Measurements from ENCODE around the gene SAMHD1. TPM values are rescaled to one million over a fixed set of nuclear protein-coding genes. Genes with fewer than 3 reads are reported as not detected.

The SAMHD1 gene
- total RNA-seq, 2 experiments from 2014 or later = 10.6 to 20.8 TPM

- CTCF ChIA-PET (ENCODE audit: unreplicated experiment) = no interaction called here
- no peaks in the 10 kb centered on the region for H3K79me2 ChIP-seq (ENCODE audit: insufficient read depth, low read depth, low read length)
- no peaks in the 10 kb centered on the region for H3K9me2 ChIP-seq (ENCODE audit: insufficient read depth, low read length)
- H3K4me2 ChIP-seq (ENCODE audit: low read length) = no peak overlapping the region
- no peaks in the 10 kb centered on the region for H3K9me3 ChIP-seq (ENCODE audit: low read length)
- intact Hi-C loops (cut with micrococcal nuclease; ENCODE audit: unreplicated experiment) = no loop called here
- POLR2A ChIA-PET = no interaction called here
- no peak overlapping the region for H2AFZ ChIP-seq (ENCODE audit: low read length)
- no peaks in the 10 kb centered on the region for H3K36me3 ChIP-seq (ENCODE audit: insufficient read depth, low read length)
- H3K4me1 ChIP-seq (ENCODE audit: insufficient read depth, low read length, poor library complexity, severe bottlenecking) = no peaks in the 10 kb centered on the region
- H3K27ac ChIP-seq (ENCODE audit: low read depth, low read length, poor library complexity, severe bottlenecking) = no peak overlapping the region
- no TSS peak for BruUV-seq (replicated peaks)
- TF ChIP-seq EZH2phosphoT487 (IDR thresholded peaks at IDR 0.05; ENCODE audit: borderline replicate concordance, low read depth, low read length) = no peak
- TF ChIP-seq CTCF (conservative IDR thresholded peaks at IDR 0.05; ENCODE audit: low read length) = no peak
- no peak for DNase-seq (ENCODE audit: low spot score)
- H4K20me1 ChIP-seq (ENCODE audit: insufficient read depth, low read length) = no peaks in the 10 kb centered on the region
- H3K4me3 ChIP-seq (ENCODE audit: low read depth, low read length, poor library complexity, severe bottlenecking) = no peak overlapping the region
Measured at GRCh38 chr20:36880741-36881250, 70.7 kb downstream of the SAMHD1 start.

- Histone ChIP-seq H3K9me2 (ENCODE audit: insufficient read depth, low read length) (no peaks in the 10 kb centered on the region), H3K4me3 (ENCODE audit: low read depth, low read length, poor library complexity, severe bottlenecking) (no peak overlapping the region), H3K9me3 (ENCODE audit: low read length) (no peaks in the 10 kb centered on the region), H4K20me1 (ENCODE audit: insufficient read depth, low read length) (no peaks in the 10 kb centered on the region), H3K79me2 (ENCODE audit: insufficient read depth, low read depth, low read length) (no peaks in the 10 kb centered on the region), H3K36me3 (ENCODE audit: insufficient read depth, low read length) (no peaks in the 10 kb centered on the region), H2AFZ (ENCODE audit: low read length) (no peak overlapping the region), H3K4me2 (ENCODE audit: low read length) (no peak overlapping the region), H3K4me1 (ENCODE audit: insufficient read depth, low read length, poor library complexity, severe bottlenecking) (no peaks in the 10 kb centered on the region), H3K27ac (ENCODE audit: low read depth, low read length, poor library complexity, severe bottlenecking) (no peak overlapping the region)
- BruUV-seq (replicated peaks) = no TSS peak
- intact Hi-C loops (cut with micrococcal nuclease; ENCODE audit: unreplicated experiment) = no loop called here
- TF ChIP-seq CTCF (conservative IDR thresholded peaks at IDR 0.05; ENCODE audit: low read length) (no peak), EZH2phosphoT487 (IDR thresholded peaks at IDR 0.05; ENCODE audit: borderline replicate concordance, low read depth, low read length) (no peak)
- ChIA-PET CTCF (ENCODE audit: unreplicated experiment) (no interaction called here), POLR2A (interaction anchor here (0.8 to 0.9 kb wide), 2 partner anchors 13 to 128 kb away, joined by 3 to 5 read pairs; no protein-coding TSS in a partner anchor)
- no peak for DNase-seq (ENCODE audit: low spot score)
Measured at GRCh38 chr20:36878941-36879340, 72.6 kb downstream of the SAMHD1 start.

GRCh38 chr20:36876473-36876833 lies 75.1 kb downstream of the SAMHD1 start:
- no TSS peak for BruUV-seq (replicated peaks)
- H3K79me2 ChIP-seq (ENCODE audit: insufficient read depth, low read depth, low read length) = no peaks in the 10 kb centered on the region
- no peak overlapping the region for H3K4me2 ChIP-seq (ENCODE audit: low read length)
- no peaks in the 10 kb centered on the region for H3K9me2 ChIP-seq (ENCODE audit: insufficient read depth, low read length)
- intact Hi-C loops (cut with micrococcal nuclease; ENCODE audit: unreplicated experiment) = no loop called here
- POLR2A ChIA-PET = interaction anchor here (0.5 to 0.6 kb wide), 3 partner anchors 102 to 267 kb away, joined by 3 to 9 read pairs (median 5); partner anchors contain the start of gene DSN1
- CTCF ChIA-PET (ENCODE audit: unreplicated experiment) = interaction anchor here (0.5 to 1.0 kb wide), 2 partner anchors 8 to 41 kb away, joined by 3 to 7 read pairs; no protein-coding TSS in a partner anchor
- H4K20me1 ChIP-seq (ENCODE audit: insufficient read depth, low read length) = no peaks in the 10 kb centered on the region
- no peak overlapping the region for H2AFZ ChIP-seq (ENCODE audit: low read length)
- no peak for DNase-seq (ENCODE audit: low spot score)
- H3K9me3 ChIP-seq (ENCODE audit: low read length) = no peaks in the 10 kb centered on the region
- H3K4me1 ChIP-seq (ENCODE audit: insufficient read depth, low read length, poor library complexity, severe bottlenecking) = no peaks in the 10 kb centered on the region
- no peaks in the 10 kb centered on the region for H3K36me3 ChIP-seq (ENCODE audit: insufficient read depth, low read length)
- no peak overlapping the region for H3K4me3 ChIP-seq (ENCODE audit: low read depth, low read length, poor library complexity, severe bottlenecking)
- H3K27ac ChIP-seq (ENCODE audit: low read depth, low read length, poor library complexity, severe bottlenecking) = no peak overlapping the region
- TF ChIP-seq EZH2phosphoT487 (IDR thresholded peaks at IDR 0.05; ENCODE audit: borderline replicate concordance, low read depth, low read length) = no peak
- TF ChIP-seq CTCF (conservative IDR thresholded peaks at IDR 0.05; ENCODE audit: low read length) = no peak
